Measurements from ENCODE around the gene EIF2AK2.

GRCh38 chr2:37188570-37188969, 31.8 kb upstream of the EIF2AK2 start, which contains the start of gene SULT6B1:
- TF ChIP-seq GATA3 (IDR thresholded peaks at IDR 0.05; ENCODE audit: low read depth, low read length) (no peak), GATA2 (IDR thresholded peaks at IDR 0.05; ENCODE audit: low read depth, low read length) (no peak)
